Naive thymus-derived CD4-positive, alpha-beta T cell (primary cell): ENCODE measurements around the gene C7. TPM values are rescaled to one million over a fixed set of nuclear protein-coding genes. Genes with fewer than 3 reads are reported as not detected.

Experiments used
- ATAC-seq: fragments of 150-1000 bp; cut with Tn5 transposase; 2 replicates; pipeline ENCODE4 v1.10.0; 2021; ENCODE audit warnings: mild to moderate bottlenecking, moderate library complexity
- CTCF ChIA-PET: fragments of 350-600 bp; sonication (Branson Sonifier 250); formaldehyde crosslinking; loops from one replicate; lab custom pipeline; 2021; ENCODE audit warnings: antibody characterized with exemption; lab: Charles Lee
- POLR2A ChIA-PET: fragments of 350-600 bp; sonication (Branson Sonifier 250); formaldehyde crosslinking; loops from one replicate; lab custom pipeline; 2021; ENCODE audit warnings: antibody characterized with exemption, inconsistent platforms; lab: Charles Lee
- DNase-seq, 9 donors: peaks; one replicate each; pipeline versions ENCODE4 v3.0.0 to v3.0.0-alpha.2; 2020 to 2022; ENCODE audit warnings: mixed read lengths in 1 of 9
- H3K27ac ChIP-seq: one replicate; pipeline ENCODE4 v1.7.0; 2013; ENCODE audit warnings: mild to moderate bottlenecking, low read depth, low read length, moderate library complexity
- H3K27me3 ChIP-seq, 2 donors: one replicate each; pipeline ENCODE4 v1.7.0; 2013; ENCODE audit warnings: low read length in 2 of 2, mild to moderate bottlenecking in 2 of 2, moderate library complexity in 2 of 2; ENCODE audit not compliant: control insufficient read depth in 2 of 2, insufficient read depth in 2 of 2
- H3K36me3 ChIP-seq, 3 experiments: 1 replicate in 2 of 3; 2 replicates in 1 of 3; pipeline ENCODE4 v1.7.0; 2013; ENCODE audit warnings: low read length in 3 of 3, mild to moderate bottlenecking in 3 of 3, moderate library complexity in 1 of 3; ENCODE audit not compliant: insufficient read depth in 3 of 3, control insufficient read depth in 2 of 3
- H3K4me1 ChIP-seq, 2 donors: one replicate each; pipeline ENCODE4 v1.7.0; 2013; ENCODE audit warnings: low read length in 2 of 2, mild to moderate bottlenecking in 2 of 2, moderate library complexity in 1 of 2; ENCODE audit not compliant: control insufficient read depth in 2 of 2, insufficient read depth in 2 of 2
- H3K4me3 ChIP-seq: 2 replicates; pipeline ENCODE4 v1.7.0; 2013; ENCODE audit warnings: mild to moderate bottlenecking, low read length
- H3K9me3 ChIP-seq, 3 experiments: 1 replicate in 2 of 3; 2 replicates in 1 of 3; pipeline ENCODE4 v1.7.0; 2013; ENCODE audit warnings: low read length in 3 of 3; ENCODE audit not compliant: control insufficient read depth in 2 of 3
- H3K27ac Mint-ChIP-seq, 9 donors: one replicate each; pipeline ENCODE4 v1.8.0; 2020 to 2022; ENCODE audit warnings: mixed read lengths in 9 of 9, mild to moderate bottlenecking in 8 of 9, moderate library complexity in 5 of 9, inconsistent platforms in 2 of 9
- H3K27me3 Mint-ChIP-seq, 5 donors: one replicate each; pipeline ENCODE4 v1.8.0; 2021 to 2022; ENCODE audit warnings: mixed read lengths in 5 of 5, mild to moderate bottlenecking in 1 of 5
- H3K36me3 Mint-ChIP-seq, 5 donors: one replicate each; pipeline ENCODE4 v1.8.0; 2020 to 2022; ENCODE audit warnings: mixed read lengths in 5 of 5, mild to moderate bottlenecking in 3 of 5, inconsistent platforms in 1 of 5
- H3K4me1 Mint-ChIP-seq, 7 donors: one replicate each; pipeline ENCODE4 v1.8.0; 2020 to 2022; ENCODE audit warnings: mixed read lengths in 7 of 7, mild to moderate bottlenecking in 3 of 7, inconsistent platforms in 1 of 7
- H3K4me3 Mint-ChIP-seq, 10 donors: one replicate each; pipeline ENCODE4 v1.8.0; 2020 to 2022; ENCODE audit warnings: mild to moderate bottlenecking in 10 of 10, mixed read lengths in 10 of 10, moderate library complexity in 6 of 10, inconsistent platforms in 2 of 10
- H3K9me3 Mint-ChIP-seq, 11 donors: one replicate each; pipeline ENCODE4 v1.8.0; 2020 to 2022; ENCODE audit warnings: mixed read lengths in 11 of 11, mild to moderate bottlenecking in 4 of 11, inconsistent platforms in 1 of 11, moderate library complexity in 1 of 11
- intact Hi-C, 2 donors: fragments of 100-400 bp; cut with micrococcal nuclease; formaldehyde crosslinking; loops; one replicate each; pipeline ENCODE4 v1.15.1; 2023
- polyA plus RNA-seq, 2 donors: library from polyadenylated mRNA; unstranded; fragments of 300-500 nt; fragmentation: Illumina TruSeq; gene quantifications; one replicate each; pipeline ENCODE4 v1.2.3, GENCODE V29; 2021
- total RNA-seq, 6 experiments: library from RNA in 5 of 6; stranded (reverse) in 5 of 6; gene quantifications; 1 replicate in 5 of 6; 2 replicates in 1 of 6; pipeline ENCODE4 v1.2.3 and lab custom pipeline; 2021 to 2026

The C7 gene
- total and polyA plus RNA-seq, 7 experiments from 2014 or later, result not detected

DNA sequence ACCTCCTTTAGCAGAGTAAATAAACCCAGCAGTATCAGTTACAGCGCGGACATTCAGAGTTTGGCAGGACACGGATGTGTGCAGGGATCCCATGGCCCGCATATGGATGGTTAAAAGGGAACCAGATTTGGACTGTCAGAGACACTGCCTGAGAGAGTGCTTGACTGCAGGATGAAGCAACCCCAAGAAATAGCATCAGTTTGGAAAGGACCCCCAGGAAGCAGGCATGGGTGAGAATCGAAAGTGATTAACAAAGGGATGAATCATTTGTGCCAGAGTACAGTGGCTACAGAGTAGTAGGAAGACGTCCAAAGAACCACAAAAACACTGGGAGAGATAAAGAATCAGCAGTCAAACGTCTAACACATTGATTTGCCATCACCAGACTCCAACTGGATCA is 5.5 kb downstream of the C7 start:
- no peaks in the 10 kb centered on the region for H3K36me3 ChIP-seq
- no peak overlapping the region for H3K4me3 ChIP-seq
- Mint-ChIP-seq H3K36me3 (no peaks in the 10 kb centered on the region), H3K27me3 (peaks cover 11 to 55% (median 48%) of the 10 kb centered on the region in 5 donors), H3K27ac (no peak overlapping the region), H3K9me3 (peaks cover 0 to 4% (median 0%) of the 10 kb centered on the region in 11 donors), H3K4me1 (peaks cover 0 to 3% (median 0%) of the 10 kb centered on the region in 7 donors), H3K4me3 (no peak overlapping the region)
- DNase-seq (no peak), ATAC-seq (no peak)
- CTCF ChIA-PET, result no interaction called here
- intact Hi-C loops, result no loop called here
- POLR2A ChIA-PET, result no interaction called here
- no peaks in the 10 kb centered on the region for H3K9me3 ChIP-seq
- H3K27me3 ChIP-seq, result no peaks in the 10 kb centered on the region
- no peaks in the 10 kb centered on the region for H3K4me1 ChIP-seq
- H3K27ac ChIP-seq, result no peak overlapping the region

DNA sequence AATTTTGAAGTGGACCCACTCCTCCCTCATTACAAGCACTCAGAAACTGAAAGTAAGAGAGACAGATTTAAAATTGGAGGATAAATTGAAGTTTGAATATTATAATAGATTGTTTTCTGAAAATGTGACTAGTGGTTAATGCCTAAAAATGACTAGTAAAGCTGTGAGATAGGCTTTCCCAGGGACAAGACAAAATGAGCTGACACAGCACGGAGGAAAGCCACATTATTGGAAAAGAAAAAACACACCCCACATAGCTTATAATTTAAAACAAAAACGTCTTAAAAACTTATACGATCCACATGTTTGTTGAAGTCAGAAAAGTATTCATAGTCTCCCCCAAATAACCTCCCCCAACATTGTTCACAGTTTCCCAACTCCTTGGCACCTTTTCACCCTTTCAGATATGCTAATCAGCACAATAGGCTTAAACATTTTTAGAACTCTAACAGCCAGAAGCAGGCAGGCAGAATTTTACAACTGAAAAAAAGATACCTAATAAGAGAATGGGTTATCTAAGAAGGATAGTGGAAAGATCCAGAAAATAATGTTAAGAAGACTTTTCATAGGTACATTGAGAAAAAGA is 6.1 kb downstream of the C7 start:
- no peak for ATAC-seq
- Mint-ChIP-seq H3K27me3 (peaks cover 8 to 61% (median 43%) of the 10 kb centered on the region in 5 donors), H3K27ac (no peak overlapping the region), H3K36me3 (no peaks in the 10 kb centered on the region), H3K4me1 (peaks cover 0 to 3% (median 0%) of the 10 kb centered on the region in 7 donors), H3K4me3 (no peak overlapping the region), H3K9me3 (peaks cover 0 to 5% (median 0%) of the 10 kb centered on the region in 11 donors)
- Histone ChIP-seq H3K36me3 (no peaks in the 10 kb centered on the region), H3K4me1 (no peaks in the 10 kb centered on the region), H3K4me3 (no peak overlapping the region), H3K27me3 (no peaks in the 10 kb centered on the region), H3K27ac (no peak overlapping the region), H3K9me3 (no peaks in the 10 kb centered on the region)
- CTCF ChIA-PET, result no interaction called here
- intact Hi-C loops, result no loop called here
- POLR2A ChIA-PET, result no interaction called here
- DNase-seq, result no peak

DNA sequence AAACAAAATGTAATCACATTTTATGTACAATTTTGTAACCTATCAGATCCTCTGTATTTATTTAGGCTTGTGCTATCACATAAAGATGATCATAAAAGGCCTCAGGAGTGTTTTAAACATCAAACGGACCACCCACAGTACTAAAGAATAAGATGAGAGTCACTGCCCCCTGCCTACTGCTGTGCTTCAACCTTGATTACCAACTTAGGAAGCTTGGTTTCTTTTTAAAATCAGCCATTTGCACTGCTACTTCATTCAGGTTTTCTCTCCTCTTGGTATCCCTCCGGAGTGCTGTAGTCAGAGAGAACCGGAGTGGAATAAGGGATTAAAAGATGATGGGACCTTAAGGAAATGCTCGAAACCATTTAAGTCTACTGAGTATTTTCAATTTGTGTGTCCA is 6.9 kb downstream of the C7 start:
- peak overlapping the region in 1 of 9 donors; percentile 12 for H3K27ac Mint-ChIP-seq
- Histone ChIP-seq H3K9me3 (no peaks in the 10 kb centered on the region), H3K36me3 (no peaks in the 10 kb centered on the region), H3K27me3 (no peaks in the 10 kb centered on the region), H3K27ac (no peak overlapping the region), H3K4me3 (no peak overlapping the region), H3K4me1 (no peaks in the 10 kb centered on the region)
- ATAC-seq (no peak), DNase-seq (no peak)
- H3K27me3 Mint-ChIP-seq, result peaks cover 7 to 60% (median 43%) of the 10 kb centered on the region in 5 donors
- ChIA-PET POLR2A (interaction anchor here (0.7 kb wide), 1 partner anchor 851 kb away, joined by 3 read pairs; no protein-coding TSS in a partner anchor), CTCF (no interaction called here)
- no peak overlapping the region for H3K4me3 Mint-ChIP-seq
- peaks cover 0 to 5% (median 0%) of the 10 kb centered on the region in 11 donors for H3K9me3 Mint-ChIP-seq
- H3K36me3 Mint-ChIP-seq, result no peaks in the 10 kb centered on the region
- intact Hi-C loops, result no loop called here
- peaks cover 0 to 3% (median 0%) of the 10 kb centered on the region in 7 donors for H3K4me1 Mint-ChIP-seq

DNA sequence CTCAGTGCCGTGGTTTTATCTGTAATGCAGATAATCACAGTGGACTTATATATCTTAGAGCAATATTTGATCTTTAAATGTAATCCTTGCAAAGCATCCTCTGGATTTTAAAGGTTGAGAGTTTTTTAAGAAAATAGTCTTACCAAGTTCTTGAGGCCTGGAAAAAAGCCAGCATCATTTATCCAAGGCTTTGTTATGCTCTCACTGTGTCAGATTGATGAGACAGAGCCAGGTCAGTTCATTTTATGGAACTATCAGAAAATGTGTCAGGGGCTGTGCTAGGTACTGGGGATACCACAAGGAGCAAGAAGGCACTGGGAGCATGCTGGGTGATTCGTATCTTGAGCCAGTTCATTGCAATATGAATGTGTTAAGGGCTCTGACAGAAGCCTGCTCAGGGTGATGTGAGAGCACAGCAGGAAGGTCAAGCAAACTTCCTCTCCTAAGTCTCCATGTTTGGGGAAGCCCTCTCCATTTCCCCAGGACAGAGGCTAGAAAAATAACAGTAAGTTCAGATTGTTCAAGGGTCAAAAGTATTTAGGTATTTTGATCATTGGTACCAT is 19.7 kb downstream of the C7 start:
- no peak overlapping the region for H3K4me3 Mint-ChIP-seq
- peaks cover 0 to 12% (median 0%) of the 10 kb centered on the region in 5 donors for H3K36me3 Mint-ChIP-seq
- Histone ChIP-seq H3K4me1 (no peaks in the 10 kb centered on the region), H3K27ac (no peak overlapping the region), H3K27me3 (no peaks in the 10 kb centered on the region), H3K9me3 (peaks cover 0 to 17% (median 0%) of the 10 kb centered on the region in 3 experiments), H3K4me3 (no peak overlapping the region), H3K36me3 (no peaks in the 10 kb centered on the region)
- DNase-seq (no peak), ATAC-seq (no peak)
- CTCF ChIA-PET, result no interaction called here
- H3K4me1 Mint-ChIP-seq, result peaks cover 0 to 2% (median 0%) of the 10 kb centered on the region in 7 donors
- H3K9me3 Mint-ChIP-seq, result peaks cover 7 to 31% (median 17%) of the 10 kb centered on the region in 11 donors
- H3K27me3 Mint-ChIP-seq, result peaks cover 3 to 21% (median 7%) of the 10 kb centered on the region in 5 donors
- intact Hi-C loops, result no loop called here
- POLR2A ChIA-PET, result no interaction called here
- H3K27ac Mint-ChIP-seq, result no peak overlapping the region

DNA sequence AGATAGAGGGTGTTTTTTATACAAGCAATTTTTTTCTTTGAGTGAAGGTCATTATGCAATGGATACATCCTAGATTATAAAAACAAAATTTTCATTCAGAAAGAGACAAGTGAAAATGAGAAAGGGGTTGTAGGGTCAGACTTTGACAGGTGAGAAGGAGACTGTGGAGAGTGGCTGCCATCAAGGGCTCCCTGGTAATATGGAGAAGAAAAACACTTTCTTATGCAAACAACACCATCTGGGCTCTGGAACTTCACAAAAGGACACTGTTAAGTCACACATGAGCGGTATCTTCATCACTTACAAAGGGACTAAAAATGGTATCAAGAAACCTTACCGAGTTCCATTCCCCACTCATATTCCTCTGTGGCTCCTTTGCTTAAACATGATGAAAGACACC is 23.5 kb downstream of the C7 start:
- no peak overlapping the region for H3K4me3 ChIP-seq
- Mint-ChIP-seq H3K36me3 (no peaks in the 10 kb centered on the region), H3K27ac (no peak overlapping the region), H3K4me1 (peaks cover 0 to 2% (median 0%) of the 10 kb centered on the region in 7 donors), H3K9me3 (peaks cover 0 to 7% (median 0%) of the 10 kb centered on the region in 11 donors), H3K4me3 (no peak overlapping the region), H3K27me3 (peaks cover 3 to 24% (median 7%) of the 10 kb centered on the region in 5 donors)
- intact Hi-C loops, result no loop called here
- no peaks in the 10 kb centered on the region for H3K36me3 ChIP-seq
- H3K27me3 ChIP-seq, result no peaks in the 10 kb centered on the region
- CTCF ChIA-PET, result no interaction called here
- no peak overlapping the region for H3K27ac ChIP-seq
- ATAC-seq (no peak), DNase-seq (no peak)
- no peaks in the 10 kb centered on the region for H3K9me3 ChIP-seq
- POLR2A ChIA-PET, result no interaction called here
- H3K4me1 ChIP-seq, result no peaks in the 10 kb centered on the region

DNA sequence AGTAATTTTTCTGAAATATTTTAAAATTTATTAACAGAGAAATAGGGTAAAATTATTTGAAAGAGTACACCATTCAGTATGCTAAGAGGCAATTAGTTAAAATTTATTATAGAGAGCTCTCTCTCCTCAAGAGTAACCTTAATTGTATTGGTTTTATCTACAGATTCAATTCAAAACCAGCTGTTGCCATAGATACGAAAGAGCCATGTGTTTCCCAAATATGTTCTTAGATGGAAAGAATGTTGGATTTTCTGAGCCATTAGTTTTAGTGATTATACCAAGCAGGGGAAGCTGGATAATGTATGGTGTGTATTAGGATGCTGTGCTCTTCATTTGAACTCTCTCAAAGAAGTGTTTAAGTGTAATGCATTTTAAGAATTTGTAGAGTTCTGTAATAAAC is 27.8 kb downstream of the C7 start:
- Histone ChIP-seq H3K4me3 (no peak overlapping the region), H3K27me3 (no peaks in the 10 kb centered on the region), H3K36me3 (no peaks in the 10 kb centered on the region), H3K9me3 (no peaks in the 10 kb centered on the region), H3K27ac (no peak overlapping the region), H3K4me1 (no peaks in the 10 kb centered on the region)
- no peak for DNase-seq
- ChIA-PET POLR2A (no interaction called here), CTCF (no interaction called here)
- intact Hi-C loops, result no loop called here
- Mint-ChIP-seq H3K4me1 (no peaks in the 10 kb centered on the region), H3K36me3 (no peaks in the 10 kb centered on the region), H3K4me3 (no peak overlapping the region), H3K27ac (no peak overlapping the region), H3K27me3 (peaks cover 0 to 36% (median 13%) of the 10 kb centered on the region in 5 donors), H3K9me3 (peaks cover 0 to 5% (median 0%) of the 10 kb centered on the region in 11 donors)
- ATAC-seq, result no peak

DNA sequence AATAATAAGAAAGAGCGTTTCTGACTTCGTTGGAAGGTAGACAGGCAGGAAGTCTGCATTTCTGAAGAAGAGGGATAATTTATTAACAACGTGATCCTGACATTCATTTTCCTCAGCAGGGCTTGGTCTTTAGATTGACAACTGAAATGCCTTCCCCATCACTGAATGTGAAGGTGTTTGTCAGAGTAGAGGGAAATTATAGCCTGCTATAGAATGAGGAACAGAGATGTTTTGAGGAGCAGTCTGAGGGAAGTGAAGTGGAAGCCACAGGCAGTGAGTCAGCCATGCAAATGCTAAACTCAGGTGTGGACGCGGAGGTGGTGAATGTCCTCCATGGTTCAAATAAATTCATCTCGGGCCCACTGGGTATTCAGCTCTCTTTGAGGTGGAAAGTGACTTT is 30.5 kb downstream of the C7 start:
- no peak overlapping the region for H3K4me3 ChIP-seq
- no peak for DNase-seq
- H3K9me3 ChIP-seq, result no peaks in the 10 kb centered on the region
- H3K36me3 ChIP-seq, result no peaks in the 10 kb centered on the region
- POLR2A ChIA-PET, result no interaction called here
- Mint-ChIP-seq H3K36me3 (no peaks in the 10 kb centered on the region), H3K27ac (no peak overlapping the region), H3K9me3 (peaks cover 0 to 5% (median 0%) of the 10 kb centered on the region in 11 donors), H3K4me1 (no peaks in the 10 kb centered on the region), H3K27me3 (peaks cover 0 to 27% (median 13%) of the 10 kb centered on the region in 5 donors), H3K4me3 (no peak overlapping the region)
- intact Hi-C loops, result no loop called here
- H3K27me3 ChIP-seq, result no peaks in the 10 kb centered on the region
- ATAC-seq, result no peak
- no peak overlapping the region for H3K27ac ChIP-seq
- CTCF ChIA-PET, result no interaction called here
- no peaks in the 10 kb centered on the region for H3K4me1 ChIP-seq
